Sigmoid colon (tissue), 4 donors: ENCODE data around the gene PTCHD1.

ENCODE experiments used
- CTCF ChIP-seq, 4 experiments: fragments of 450-650 bp in 3 of 4; fragments of 200-600 bp in 1 of 4; IDR thresholded peaks; one replicate each; pipeline ENCODE4 v1.5.1; 2016 to 2019; ENCODE audit warnings: antibody characterized with exemption in 4 of 4, mild to moderate bottlenecking in 3 of 4, moderate library complexity in 2 of 4
- EP300 ChIP-seq, 4 donors: sonication (generic); formaldehyde crosslinking; IDR thresholded peaks; one replicate each; pipeline ENCODE4 v1.6.1; 2017; ENCODE audit warnings: antibody characterized with exemption in 4 of 4
- POLR2A ChIP-seq, 2 donors: fragments of 450-650 bp; IDR thresholded peaks; one replicate each; pipeline ENCODE4 v1.6.1; 2016; ENCODE audit warnings: antibody characterized with exemption in 2 of 2, mild to moderate bottlenecking in 2 of 2, moderate library complexity in 2 of 2
- POLR2AphosphoS5 ChIP-seq, 4 donors: sonication (generic); formaldehyde crosslinking; IDR thresholded peaks; one replicate each; pipeline ENCODE4 v1.6.1; 2017; ENCODE audit warnings: antibody characterized with exemption in 4 of 4

- TF ChIP-seq CTCF (IDR thresholded peaks at IDR 0.05) (no peak), EP300 (IDR thresholded peaks at IDR 0.05) (no peak), POLR2A (IDR thresholded peaks at IDR 0.05) (no peak), POLR2AphosphoS5 (IDR thresholded peaks at IDR 0.05) (no peak)
These were observed 22.9 kb upstream of the PTCHD1 start for GRCh38 chrX:23311731-23312130.
